BLaER1 treated with 17β-estradiol and CSF1 and Interleukin-3, amounts not matched to agents 10 nM and 100 nM (cell line): ENCODE data around the gene WWOX.

Experiments used
- H3K27ac ChIP-seq, 11 experiments: shearing (Covaris generic); formaldehyde crosslinking; 2 replicates each; pipeline ENCODE4 v1.8.1; 2022
- H3K27me3 ChIP-seq, 11 experiments: shearing (Covaris generic); formaldehyde crosslinking; 2 replicates each; pipeline ENCODE4 v1.8.1; 2022
- H3K36me3 ChIP-seq, 11 experiments: shearing (Covaris generic); formaldehyde crosslinking; 2 replicates each; pipeline ENCODE4 v1.8.1; 2022
- H3K4me1 ChIP-seq, 10 experiments: shearing (Covaris generic); formaldehyde crosslinking; 2 replicates each; pipeline ENCODE4 v1.8.1; 2022
- H3K4me2 ChIP-seq, 11 experiments: shearing (Covaris generic); formaldehyde crosslinking; 2 replicates each; pipeline ENCODE4 v1.8.1; 2022
- H3K4me3 ChIP-seq, 10 experiments: shearing (Covaris generic); formaldehyde crosslinking; 2 replicates each; pipeline ENCODE4 v1.8.1; 2022
- H3K9ac ChIP-seq, 11 experiments: shearing (Covaris generic); formaldehyde crosslinking; 2 replicates each; pipeline ENCODE4 v1.8.1; 2022
- H3K9me3 ChIP-seq, 11 experiments: shearing (Covaris generic); formaldehyde crosslinking; replicated peaks in 1 of 11; 2 replicates each; pipeline ENCODE4 v1.8.1; 2022
- H4K20me1 ChIP-seq, 11 experiments: shearing (Covaris generic); formaldehyde crosslinking; 2 replicates each; pipeline ENCODE4 v1.8.1; 2022
- Cebpa-rat ChIP-seq, 11 experiments: shearing (Covaris generic); IDR thresholded peaks; 2 replicates each; pipeline ENCODE4 v1.8.1; 2022

Gene WWOX

GRCh38 chr16:78286065-78286464, 186.6 kb downstream of the WWOX start:
- Histone ChIP-seq H3K4me3 (no peak overlapping the region), H3K4me2 (no peak overlapping the region), H4K20me1 (no peaks in the 10 kb centered on the region), H3K36me3 (peaks cover 0 to 3% (median 0%) of the 10 kb centered on the region in 11 experiments; a peak in 2 of 22 replicates), H3K27ac (no peak overlapping the region), H3K27me3 (no peaks in the 10 kb centered on the region), H3K9ac (no peak overlapping the region), H3K4me1 (no peaks in the 10 kb centered on the region), H3K9me3 (no peaks in the 10 kb centered on the region)
- TF ChIP-seq Cebpa-rat (IDR thresholded peaks at IDR 0.05), result no peak

DNA sequence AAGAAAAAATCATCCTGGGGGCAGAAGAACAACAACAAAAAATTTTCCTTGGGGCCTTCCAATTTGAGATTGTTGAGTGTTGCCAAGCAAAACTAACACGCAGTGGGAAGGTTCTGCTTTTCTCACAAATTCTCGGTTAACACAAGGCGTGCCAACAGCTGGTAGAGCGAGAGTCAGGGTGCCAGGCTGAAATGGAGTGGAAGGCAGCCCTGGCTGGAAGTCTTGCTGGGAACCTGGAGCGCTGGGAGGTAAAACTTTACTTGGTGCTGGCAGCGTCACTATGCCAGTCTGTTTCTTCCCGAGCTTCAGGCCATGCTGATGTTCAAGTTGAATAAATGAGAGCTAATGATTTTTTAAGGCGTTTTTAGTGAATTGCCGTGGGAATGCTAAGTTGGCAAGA, 189.4 kb downstream of the WWOX start:
- no peaks in the 10 kb centered on the region for H3K27me3 ChIP-seq
- H3K9ac ChIP-seq, result no peak overlapping the region
- H4K20me1 ChIP-seq, result no peaks in the 10 kb centered on the region
- H3K4me2 ChIP-seq, result no peak overlapping the region
- H3K4me1 ChIP-seq, result no peaks in the 10 kb centered on the region
- H3K27ac ChIP-seq, result no peak overlapping the region
- no peaks in the 10 kb centered on the region for H3K9me3 ChIP-seq
- no peaks in the 10 kb centered on the region for H3K36me3 ChIP-seq
- no peak for TF ChIP-seq Cebpa-rat (IDR thresholded peaks at IDR 0.05)
- no peak overlapping the region for H3K4me3 ChIP-seq

GRCh38 chr16:78289373-78289772, 189.9 kb downstream of the WWOX start:
- Histone ChIP-seq H3K9ac (no peak overlapping the region), H3K27ac (no peak overlapping the region), H3K9me3 (no peaks in the 10 kb centered on the region), H3K4me3 (no peak overlapping the region), H3K27me3 (no peaks in the 10 kb centered on the region), H3K36me3 (no peaks in the 10 kb centered on the region), H3K4me1 (no peaks in the 10 kb centered on the region), H4K20me1 (no peaks in the 10 kb centered on the region), H3K4me2 (no peak overlapping the region)
- TF ChIP-seq Cebpa-rat (IDR thresholded peaks at IDR 0.05), result no peak

- Histone ChIP-seq H3K4me1 (no peaks in the 10 kb centered on the region), H3K36me3 (no peaks in the 10 kb centered on the region), H3K4me2 (no peak overlapping the region), H4K20me1 (no peaks in the 10 kb centered on the region), H3K27me3 (no peaks in the 10 kb centered on the region), H3K4me3 (no peak overlapping the region), H3K9me3 (no peaks in the 10 kb centered on the region), H3K27ac (no peak overlapping the region), H3K9ac (no peak overlapping the region)
- no peak for TF ChIP-seq Cebpa-rat (IDR thresholded peaks at IDR 0.05)
Measured at GRCh38 chr16:78289844-78290277, 190.4 kb downstream of the WWOX start.

DNA sequence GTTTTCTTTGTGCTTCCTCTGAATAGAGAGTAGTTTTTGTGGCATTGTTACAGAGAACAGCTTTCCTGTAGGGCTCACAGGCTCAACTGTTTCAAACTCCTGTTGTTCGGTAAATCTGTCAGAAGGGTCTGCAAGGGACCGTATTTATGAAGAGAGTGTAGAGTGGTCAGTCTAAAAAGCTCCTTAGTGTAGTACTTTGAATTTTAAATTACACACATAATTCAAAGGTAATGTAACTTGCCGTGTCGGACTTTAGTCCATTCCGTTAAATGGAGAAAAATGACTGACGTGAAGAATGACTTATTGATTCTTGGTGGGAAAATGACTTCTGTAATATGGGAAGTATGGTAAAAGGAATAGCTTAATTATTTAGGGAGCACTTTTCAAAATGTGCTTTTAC, 190.9 kb downstream of the WWOX start:
- H3K9ac ChIP-seq, result no peak overlapping the region
- H3K27me3 ChIP-seq, result no peaks in the 10 kb centered on the region
- no peaks in the 10 kb centered on the region for H3K4me1 ChIP-seq
- H3K4me3 ChIP-seq, result no peak overlapping the region
- H3K9me3 ChIP-seq, result no peaks in the 10 kb centered on the region
- no peaks in the 10 kb centered on the region for H4K20me1 ChIP-seq
- no peaks in the 10 kb centered on the region for H3K36me3 ChIP-seq
- no peak overlapping the region for H3K27ac ChIP-seq
- no peak overlapping the region for H3K4me2 ChIP-seq
- no peak for TF ChIP-seq Cebpa-rat (IDR thresholded peaks at IDR 0.05)

DNA sequence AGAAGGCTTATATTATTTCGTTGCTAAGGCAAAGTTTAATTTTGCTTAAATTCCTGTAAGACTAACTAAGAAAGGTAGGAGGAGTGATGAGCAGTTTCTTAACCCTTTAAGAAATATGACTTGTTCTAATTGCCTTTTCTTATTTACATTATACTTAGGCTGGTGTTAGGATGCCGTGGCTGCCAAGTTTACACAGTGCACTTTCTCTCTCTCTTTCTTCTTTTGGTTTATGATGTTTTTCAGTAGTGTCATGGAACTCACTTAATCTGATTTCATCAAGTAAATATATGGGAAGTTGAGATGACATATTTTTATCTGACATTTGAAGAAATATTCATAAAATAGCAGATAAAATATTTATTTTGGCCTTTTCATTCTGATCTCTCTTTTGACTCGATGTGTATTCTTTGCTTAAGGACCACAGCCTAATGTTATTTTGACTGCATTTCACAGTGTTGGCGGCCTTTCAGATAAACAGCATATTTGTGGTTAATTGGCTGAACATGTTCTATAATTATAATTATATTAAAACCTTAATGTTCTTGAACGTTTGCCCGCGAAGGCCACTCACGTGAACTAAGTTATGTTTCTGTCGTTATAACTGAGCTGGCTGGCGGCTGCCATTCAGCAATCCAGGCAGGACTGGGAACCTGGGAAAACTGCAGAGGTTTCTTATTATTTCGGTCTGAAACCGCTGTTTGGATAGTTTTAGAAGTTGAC, 191.6 kb downstream of the WWOX start:
- Histone ChIP-seq H4K20me1 (no peaks in the 10 kb centered on the region), H3K9ac (no peak overlapping the region), H3K27me3 (no peaks in the 10 kb centered on the region), H3K9me3 (no peaks in the 10 kb centered on the region), H3K4me1 (no peaks in the 10 kb centered on the region), H3K4me3 (no peak overlapping the region), H3K27ac (no peak overlapping the region), H3K4me2 (no peak overlapping the region), H3K36me3 (no peaks in the 10 kb centered on the region)
- TF ChIP-seq Cebpa-rat (IDR thresholded peaks at IDR 0.05), result no peak

- Histone ChIP-seq H3K9ac (no peak overlapping the region), H4K20me1 (no peaks in the 10 kb centered on the region)
Measured at GRCh38 chr16:78291604-78292003, 192.2 kb downstream of the WWOX start.

DNA sequence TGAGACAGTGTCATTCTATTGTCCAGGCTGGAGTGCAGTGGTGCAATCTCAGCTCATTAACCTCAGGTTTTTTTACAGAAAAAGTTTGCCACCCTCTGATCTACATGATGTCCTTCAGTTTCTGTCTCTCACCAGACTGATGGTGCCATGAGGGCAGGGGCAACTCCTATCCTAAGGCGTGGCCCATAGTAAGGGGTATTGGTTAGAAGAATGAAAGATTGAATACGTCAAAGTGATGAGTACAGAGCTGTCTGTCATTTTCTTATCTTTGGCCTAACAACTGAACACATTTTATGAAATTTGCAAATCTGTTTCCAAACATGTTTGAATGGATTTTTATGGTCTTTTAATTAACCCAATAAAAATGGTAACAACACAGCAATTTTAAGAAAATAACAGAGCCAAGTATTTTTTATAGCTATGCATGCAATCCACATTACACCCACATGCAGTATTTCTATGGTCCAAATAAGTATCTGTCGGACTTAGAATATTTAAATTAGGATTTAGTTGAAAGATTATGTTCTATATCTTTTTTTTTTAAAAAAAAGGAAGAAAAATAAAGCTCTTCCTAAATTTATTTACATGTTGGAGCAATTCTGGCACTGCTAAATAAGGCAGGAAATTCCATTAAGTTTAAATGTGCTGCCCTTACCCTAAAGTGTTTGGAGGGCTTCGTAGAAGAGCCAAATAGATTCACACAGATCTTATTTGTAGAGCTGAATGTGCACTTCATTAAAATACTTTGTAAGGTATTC, 192.8 kb downstream of the WWOX start:
- Histone ChIP-seq H4K20me1 (no peaks in the 10 kb centered on the region), H3K9ac (no peak overlapping the region), H3K36me3 (no peaks in the 10 kb centered on the region), H3K27ac (no peak overlapping the region), H3K4me3 (no peak overlapping the region), H3K4me1 (no peaks in the 10 kb centered on the region), H3K27me3 (no peaks in the 10 kb centered on the region), H3K9me3 (no peaks in the 10 kb centered on the region; a peak in 1 of 22 replicates), H3K4me2 (no peak overlapping the region)
- TF ChIP-seq Cebpa-rat (IDR thresholded peaks at IDR 0.05), result no peak

More at GRCh38 chr16:78291604-78292003, 192.2 kb downstream of the WWOX start:
- H3K9me3 ChIP-seq, result no peaks in the 10 kb centered on the region
- no peaks in the 10 kb centered on the region for H3K4me1 ChIP-seq
- no peak overlapping the region for H3K4me2 ChIP-seq
- no peak overlapping the region for H3K27ac ChIP-seq
- H3K27me3 ChIP-seq, result no peaks in the 10 kb centered on the region
- no peak overlapping the region for H3K4me3 ChIP-seq
- TF ChIP-seq Cebpa-rat (IDR thresholded peaks at IDR 0.05), result no peak
- H3K36me3 ChIP-seq, result no peaks in the 10 kb centered on the region

DNA sequence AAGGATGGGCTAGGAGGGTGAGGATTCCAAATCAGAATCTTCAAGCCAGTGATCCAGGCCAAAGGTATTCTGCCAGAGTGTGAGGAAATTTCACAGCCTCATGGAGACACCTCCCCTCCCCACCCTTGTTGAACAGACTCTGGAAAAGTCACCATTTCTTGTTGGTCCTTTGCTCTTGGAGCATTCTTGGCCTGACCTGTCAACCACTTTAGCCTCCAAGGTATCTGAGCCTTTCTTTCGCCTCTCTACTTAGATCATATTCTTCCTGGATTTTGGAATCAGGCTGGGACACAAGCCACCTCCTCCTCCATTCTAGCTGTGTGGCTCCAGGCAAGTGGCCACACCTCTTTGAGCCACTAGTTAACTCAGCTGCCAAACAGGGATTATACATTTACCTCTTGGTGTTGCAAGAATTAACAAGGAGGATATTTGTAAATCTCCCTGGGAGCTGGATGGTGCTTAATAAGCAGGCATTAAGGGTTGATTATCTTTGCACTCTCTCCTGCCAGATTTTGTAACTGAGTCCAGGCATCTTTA, 193.5 kb downstream of the WWOX start:
- no peak overlapping the region for H3K4me2 ChIP-seq

More for the DNA sequence above, 193.5 kb downstream of the WWOX start:
- Histone ChIP-seq H3K4me1 (no peaks in the 10 kb centered on the region), H3K36me3 (no peaks in the 10 kb centered on the region), H4K20me1 (no peaks in the 10 kb centered on the region), H3K9me3 (peaks cover 0 to 3% (median 0%) of the 10 kb centered on the region in 11 experiments; a peak in 3 of 22 replicates), H3K27me3 (no peaks in the 10 kb centered on the region), H3K27ac (no peak overlapping the region), H3K9ac (no peak overlapping the region), H3K4me3 (no peak overlapping the region)
- TF ChIP-seq Cebpa-rat (IDR thresholded peaks at IDR 0.05), result no peak
